Neural crest cell (in vitro differentiated cells): ENCODE data around the gene ENTR1. TPM values are rescaled to one million over a fixed set of nuclear protein-coding genes. Genes with fewer than 3 reads are reported as not detected.

Experiments
- DNase-seq: peaks from one replicate; pipeline ENCODE4 v3.0.0; 2021; ENCODE audit warnings: low read depth, mixed read lengths, low spot score
- H3K27ac Mint-ChIP-seq: one replicate; pipeline ENCODE4 v1.8.0; 2021; ENCODE audit warnings: mild to moderate bottlenecking, mixed read lengths; ENCODE audit not compliant: unreplicated experiment
- H3K27me3 Mint-ChIP-seq: 2 replicates; pipeline ENCODE4 v1.8.0; 2021; ENCODE audit warnings: low read depth, mild to moderate bottlenecking, mixed read lengths
- H3K36me3 Mint-ChIP-seq: 2 replicates; pipeline ENCODE4 v1.8.0; 2021; ENCODE audit warnings: low read depth, mild to moderate bottlenecking, mixed read lengths
- H3K4me1 Mint-ChIP-seq: 2 replicates; pipeline ENCODE4 v1.8.0; 2021; ENCODE audit warnings: mixed read lengths
- H3K4me3 Mint-ChIP-seq: one replicate; pipeline ENCODE4 v1.8.0; 2021; ENCODE audit warnings: mild to moderate bottlenecking, mixed read lengths
- H3K9me3 Mint-ChIP-seq: 2 replicates; pipeline ENCODE4 v1.8.0; 2021; ENCODE audit warnings: mixed read lengths
- CTCF ChIP-seq: fragments of 200-600 bp; sonication (generic); conservative IDR thresholded peaks from 2 replicates; pipeline ENCODE4 v1.5.0; 2021; ENCODE audit warnings: antibody characterized with exemption, mild to moderate bottlenecking
- total RNA-seq: library from RNA; stranded (reverse); gene quantifications from 2 replicates; pipeline ENCODE4 v1.2.1, GENCODE V29; 2021

The ENTR1 gene
- total RNA-seq, 1 donor from 2014 or later = 89.3 TPM

GRCh38 chr9:136421791-136422190 lies 11.4 kb upstream of the ENTR1 start:
- no peak for TF ChIP-seq CTCF
- no peaks in the 10 kb centered on the region for H3K9me3 Mint-ChIP-seq
- no peak overlapping the region for H3K27ac Mint-ChIP-seq
- H3K36me3 Mint-ChIP-seq = peaks cover 8% of the 10 kb centered on the region
- no peak for DNase-seq
- H3K4me1 Mint-ChIP-seq = no peaks in the 10 kb centered on the region
- no peaks in the 10 kb centered on the region for H3K27me3 Mint-ChIP-seq
- H3K4me3 Mint-ChIP-seq = no peak overlapping the region

GRCh38 chr9:136419092-136419420 lies 8.6 kb upstream of the ENTR1 start:
- H3K27ac Mint-ChIP-seq = no peak overlapping the region
- no peak for TF ChIP-seq CTCF
- peaks cover 6% of the 10 kb centered on the region for H3K36me3 Mint-ChIP-seq
- no peak for DNase-seq
- no peak overlapping the region for H3K4me3 Mint-ChIP-seq
- no peaks in the 10 kb centered on the region for H3K4me1 Mint-ChIP-seq
- H3K9me3 Mint-ChIP-seq = no peaks in the 10 kb centered on the region
- no peaks in the 10 kb centered on the region for H3K27me3 Mint-ChIP-seq

GRCh38 chr9:136418182-136419091 lies 8.0 kb upstream of the ENTR1 start:
- no peaks in the 10 kb centered on the region for H3K9me3 Mint-ChIP-seq
- DNase-seq = no peak
- H3K27ac Mint-ChIP-seq = no peak overlapping the region
- H3K27me3 Mint-ChIP-seq = no peaks in the 10 kb centered on the region
- no peak for TF ChIP-seq CTCF
- no peak overlapping the region for H3K4me3 Mint-ChIP-seq
- H3K4me1 Mint-ChIP-seq = no peaks in the 10 kb centered on the region
- peaks cover 6% of the 10 kb centered on the region for H3K36me3 Mint-ChIP-seq

- H3K4me3 Mint-ChIP-seq = peak overlapping the region; percentile 68
- no peaks in the 10 kb centered on the region for H3K9me3 Mint-ChIP-seq
- DNase-seq = no peak
- peak overlapping the region; percentile 43 for H3K27ac Mint-ChIP-seq
- no peak for TF ChIP-seq CTCF
- H3K27me3 Mint-ChIP-seq = no peaks in the 10 kb centered on the region
- H3K4me1 Mint-ChIP-seq = peaks cover 3% of the 10 kb centered on the region
- peaks cover 4% of the 10 kb centered on the region for H3K36me3 Mint-ChIP-seq
These were observed 6.5 kb upstream of the ENTR1 start for GRCh38 chr9:136416914-136417313.

- Mint-ChIP-seq H3K27me3 (no peaks in the 10 kb centered on the region), H3K9me3 (no peaks in the 10 kb centered on the region), H3K27ac (no peak overlapping the region), H3K4me1 (peaks cover 8% of the 10 kb centered on the region), H3K36me3 (peaks cover 4% of the 10 kb centered on the region), H3K4me3 (peak overlapping the region; percentile 68)
- no peak for DNase-seq
- no peak for TF ChIP-seq CTCF
These were observed 6.0 kb upstream of the ENTR1 start for GRCh38 chr9:136416427-136416826.
